Lung (tissue), 12 donors: ENCODE measurements around the gene FRK. TPM values are rescaled to one million over a fixed set of nuclear protein-coding genes. Genes with fewer than 3 reads are reported as not detected.

Experiments used
- ATAC-seq: fragments of 200-7000 bp; cut with Tn5 transposase; one replicate; pipeline ENCODE4 v1.9.1; 2020; ENCODE audit warnings: moderate number of reproducible peaks; ENCODE audit not compliant: insufficient read depth, low FRiP score
- DNase-seq, 3 donors: peaks; one replicate each; pipeline ENCODE4 v3.0.0-alpha.2; 2013 to 2017
- H3K27ac ChIP-seq, 2 donors: one replicate each; pipeline ENCODE4 v1.5.1; 2013; ENCODE audit warnings: mild to moderate bottlenecking in 2 of 2, moderate library complexity in 2 of 2, control low read depth in 1 of 2, inconsistent platforms in 1 of 2, low read depth in 1 of 2, low read length in 1 of 2
- H3K27me3 ChIP-seq, 3 donors: one replicate each; pipeline ENCODE4 v1.5.1; 2013; ENCODE audit warnings: low read length in 2 of 3; ENCODE audit not compliant: control insufficient read depth in 3 of 3, insufficient read depth in 3 of 3
- H3K36me3 ChIP-seq, 4 donors: one replicate each; pipeline ENCODE4 v1.5.1; 2013; ENCODE audit warnings: low read length in 4 of 4, mild to moderate bottlenecking in 1 of 4, moderate library complexity in 1 of 4; ENCODE audit not compliant: control insufficient read depth in 4 of 4, insufficient read depth in 4 of 4
- H3K4me1 ChIP-seq, 5 donors: one replicate each; pipeline ENCODE4 v1.5.1; 2013; ENCODE audit warnings: low read length in 5 of 5, mild to moderate bottlenecking in 2 of 5, moderate library complexity in 1 of 5; ENCODE audit not compliant: control insufficient read depth in 5 of 5, insufficient read depth in 5 of 5
- H3K4me3 ChIP-seq: one replicate; pipeline ENCODE4 v1.5.1; 2013; ENCODE audit warnings: mild to moderate bottlenecking, control low read depth, moderate library complexity
- H3K9ac ChIP-seq, 2 donors: one replicate each; pipeline ENCODE4 v1.5.1; 2013; ENCODE audit warnings: low read length in 2 of 2, control low read depth in 1 of 2; ENCODE audit not compliant: insufficient read depth in 1 of 2
- H3K9me3 ChIP-seq, 4 donors: one replicate each; pipeline ENCODE4 v1.5.1; 2013; ENCODE audit warnings: low read length in 3 of 4, mild to moderate bottlenecking in 1 of 4, moderate library complexity in 1 of 4; ENCODE audit not compliant: control insufficient read depth in 4 of 4, insufficient read depth in 3 of 4
- CTCF ChIP-seq: IDR thresholded peaks from 2 replicates; pipeline ENCODE4 v1.5.1; 2012; ENCODE audit warnings: mild to moderate bottlenecking; ENCODE audit errors: control extremely low read depth, extremely low read depth
- WGBS, 2 donors: extraction: QIAGEN DNeasy Blood & Tissue Kit; methylation state at CpG; one replicate each; pipeline ENCODE4 v1.1.7; 2013; 5-methylcytosine and 5-hydroxymethylcytosine counted together
- polyA plus RNA-seq, 2 donors: library from polyadenylated mRNA; stranded (reverse); fragments of 200-250 nt; gene quantifications; one replicate each; pipeline ENCODE4 v1.2.1, GENCODE V29; 2013
- total RNA-seq, 2 donors: library from RNA; depleted of rRNA in 1 of 2; stranded (reverse); fragments of >200 nt in 1 of 2; gene quantifications; one replicate each; pipeline ENCODE4 v1.2.1, GENCODE V29; 2014 to 2021
- donor health status: control.
- donor health status: control.
- donor health status: Bipolar disorder and iron deficiency.
- donor health status: healthy.
- donor health status: DM: yes; HTN: yes; CAD: no.

The FRK gene
- total and polyA plus RNA-seq, 4 donors = 1.2 to 18.3 (median 5.1) TPM

GRCh38 chr6:115898246-115898645, 162.4 kb downstream of the FRK start:
- H3K27me3 ChIP-seq = no peaks in the 10 kb centered on the region
- no peaks in the 10 kb centered on the region for H3K9me3 ChIP-seq
- H3K27ac ChIP-seq = no peak overlapping the region
- H3K4me3 ChIP-seq = no peak overlapping the region
- TF ChIP-seq CTCF = no peak
- WGBS, 2 donors = 31 to 67% methylated on average over 1 of the region's 1 CpG
- H3K9ac ChIP-seq = no peak overlapping the region
- H3K4me1 ChIP-seq = peaks cover 0 to 26% (median 3%) of the 10 kb centered on the region in 5 donors
- H3K36me3 ChIP-seq = no peaks in the 10 kb centered on the region
- ATAC-seq (no peak), DNase-seq (no peak)

GRCh38 chr6:115896538-115897129, 164.1 kb downstream of the FRK start:
- TF ChIP-seq CTCF = no peak
- WGBS, 2 donors = 63 to 75% methylated on average over 2 of the region's 2 CpGs
- H3K4me3 ChIP-seq = no peak overlapping the region
- H3K27me3 ChIP-seq = no peaks in the 10 kb centered on the region
- H3K9me3 ChIP-seq = no peaks in the 10 kb centered on the region
- no peak overlapping the region for H3K27ac ChIP-seq
- no peak for ATAC-seq
- DNase-seq = peak in 2 of 3 donors; percentile 58 to 74
- H3K9ac ChIP-seq = no peak overlapping the region
- no peaks in the 10 kb centered on the region for H3K36me3 ChIP-seq
- H3K4me1 ChIP-seq = peaks cover 0 to 10% (median 0%) of the 10 kb centered on the region in 5 donors

DNA sequence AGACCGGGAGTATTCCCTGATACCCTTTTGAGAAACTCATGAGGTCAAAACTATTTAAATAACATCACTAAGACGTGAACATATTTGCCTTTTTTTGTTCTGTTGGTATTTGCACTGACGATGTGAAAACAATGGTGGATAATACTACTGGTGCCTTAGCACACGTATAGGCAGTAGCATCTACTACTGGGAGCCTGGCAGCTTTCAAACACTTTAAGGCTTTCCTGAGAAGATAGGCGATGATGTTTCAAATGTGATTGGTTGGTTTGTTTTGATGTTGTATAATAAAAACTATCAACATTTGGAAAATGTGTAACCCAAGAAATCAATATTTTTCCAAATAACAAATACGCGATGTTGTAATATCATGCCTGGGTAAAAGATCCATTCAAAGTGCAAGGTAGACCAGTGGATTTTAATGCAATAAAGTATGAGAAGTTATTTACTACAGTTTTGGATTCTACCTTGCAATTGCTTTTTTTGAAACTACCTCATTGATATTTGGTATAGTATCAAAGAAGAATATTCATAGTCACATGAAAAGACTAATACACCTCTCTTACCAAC, 166.2 kb downstream of the FRK start:
- no peak for TF ChIP-seq CTCF
- Histone ChIP-seq H3K4me1 (no peaks in the 10 kb centered on the region), H3K27me3 (no peaks in the 10 kb centered on the region), H3K9ac (no peak overlapping the region), H3K9me3 (no peaks in the 10 kb centered on the region), H3K36me3 (no peaks in the 10 kb centered on the region), H3K4me3 (no peak overlapping the region), H3K27ac (no peak overlapping the region)
- ATAC-seq = no peak
- WGBS, 2 donors = 84 to 89% methylated on average over 7 of the region's 7 CpGs
- no peak for DNase-seq

DNA sequence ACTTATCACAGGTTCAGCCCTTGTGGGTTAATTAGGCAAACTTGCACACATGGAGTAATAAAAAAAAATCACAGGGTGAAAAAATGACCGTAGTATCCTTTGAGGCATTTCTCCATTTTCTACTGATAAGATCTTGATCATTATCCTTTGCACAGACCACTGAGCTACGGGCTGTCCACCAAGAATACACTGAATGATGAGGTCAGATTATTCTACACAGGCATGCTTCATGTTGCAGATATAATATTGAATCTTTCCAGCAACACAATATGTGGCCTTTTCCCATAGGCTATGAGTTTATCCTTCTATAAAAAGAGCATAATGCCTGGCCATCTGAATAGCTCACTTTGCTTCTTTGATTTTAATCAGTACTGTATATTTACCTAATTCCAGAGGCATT, 168.9 kb downstream of the FRK start:
- DNase-seq (no peak), ATAC-seq (no peak)
- Histone ChIP-seq H3K4me1 (no peaks in the 10 kb centered on the region), H3K4me3 (no peak overlapping the region), H3K9me3 (no peaks in the 10 kb centered on the region), H3K36me3 (no peaks in the 10 kb centered on the region), H3K9ac (no peak overlapping the region), H3K27me3 (no peaks in the 10 kb centered on the region), H3K27ac (no peak overlapping the region)
- 59 to 69% methylated on average over 2 of the region's 2 CpGs for WGBS, 2 donors
- TF ChIP-seq CTCF = no peak
